Neural crest cell (in vitro differentiated cells): ENCODE measurements around the gene AKR1D1. TPM values are rescaled to one million over a fixed set of nuclear protein-coding genes. Genes with fewer than 3 reads are reported as not detected.
"Not testable (repeated sequence)": the region's sequence is repeated elsewhere in the genome, so short reads cannot be mapped to it uniquely, and the experiment has no call there.

Experiments used
- DNase-seq: peaks from one replicate; pipeline ENCODE4 v3.0.0; 2021; ENCODE audit warnings: low read depth, mixed read lengths, low spot score
- H3K27ac Mint-ChIP-seq: one replicate; pipeline ENCODE4 v1.8.0; 2021; ENCODE audit warnings: mild to moderate bottlenecking, mixed read lengths; ENCODE audit not compliant: unreplicated experiment
- H3K27me3 Mint-ChIP-seq: 2 replicates; pipeline ENCODE4 v1.8.0; 2021; ENCODE audit warnings: low read depth, mild to moderate bottlenecking, mixed read lengths
- H3K36me3 Mint-ChIP-seq: 2 replicates; pipeline ENCODE4 v1.8.0; 2021; ENCODE audit warnings: low read depth, mild to moderate bottlenecking, mixed read lengths
- H3K4me1 Mint-ChIP-seq: 2 replicates; pipeline ENCODE4 v1.8.0; 2021; ENCODE audit warnings: mixed read lengths
- H3K4me3 Mint-ChIP-seq: one replicate; pipeline ENCODE4 v1.8.0; 2021; ENCODE audit warnings: mild to moderate bottlenecking, mixed read lengths
- H3K9me3 Mint-ChIP-seq: 2 replicates; pipeline ENCODE4 v1.8.0; 2021; ENCODE audit warnings: mixed read lengths
- CTCF ChIP-seq: fragments of 200-600 bp; sonication (generic); conservative IDR thresholded peaks from 2 replicates; pipeline ENCODE4 v1.5.0; 2021; ENCODE audit warnings: antibody characterized with exemption, mild to moderate bottlenecking
- total RNA-seq: library from RNA; stranded (reverse); gene quantifications from 2 replicates; pipeline ENCODE4 v1.2.1, GENCODE V29; 2021

AKR1D1 gene
- total RNA-seq, 1 donor from 2014 or later = not detected

- no peak for DNase-seq
- no peak overlapping the region for H3K27ac Mint-ChIP-seq
- no peaks in the 10 kb centered on the region for H3K9me3 Mint-ChIP-seq
- no peak overlapping the region for H3K4me3 Mint-ChIP-seq
- H3K36me3 Mint-ChIP-seq = no peaks in the 10 kb centered on the region
- no peaks in the 10 kb centered on the region for H3K27me3 Mint-ChIP-seq
- no peak for TF ChIP-seq CTCF
- H3K4me1 Mint-ChIP-seq = peaks cover 6% of the 10 kb centered on the region
Measured at GRCh38 chr7:138144958-138145357, 68.7 kb downstream of the AKR1D1 start.

- not testable (repeated sequence) for H3K4me3 Mint-ChIP-seq, H3K36me3 Mint-ChIP-seq, H3K9me3 Mint-ChIP-seq, H3K27ac Mint-ChIP-seq, H3K27me3 Mint-ChIP-seq, DNase-seq, H3K4me1 Mint-ChIP-seq
Measured at GRCh38 chr7:138146221-138146620, 70.0 kb downstream of the AKR1D1 start.

- not testable (repeated sequence) for H3K27me3 Mint-ChIP-seq, H3K4me3 Mint-ChIP-seq, H3K9me3 Mint-ChIP-seq, H3K27ac Mint-ChIP-seq, H3K36me3 Mint-ChIP-seq, DNase-seq, H3K4me1 Mint-ChIP-seq
Measured at GRCh38 chr7:138146757-138147734, 70.8 kb downstream of the AKR1D1 start.

GRCh38 chr7:138151731-138152577 lies 75.7 kb downstream of the AKR1D1 start:
- TF ChIP-seq CTCF = no peak
- H3K4me3 Mint-ChIP-seq = no peak overlapping the region
- no peak for DNase-seq
- no peaks in the 10 kb centered on the region for H3K27me3 Mint-ChIP-seq
- no peaks in the 10 kb centered on the region for H3K36me3 Mint-ChIP-seq
- H3K4me1 Mint-ChIP-seq = no peaks in the 10 kb centered on the region
- H3K27ac Mint-ChIP-seq = no peak overlapping the region
- H3K9me3 Mint-ChIP-seq = peaks cover 4% of the 10 kb centered on the region

GRCh38 chr7:138154661-138155060 lies 78.4 kb downstream of the AKR1D1 start:
- Mint-ChIP-seq H3K9me3 (peaks cover 4% of the 10 kb centered on the region), H3K27me3 (no peaks in the 10 kb centered on the region), H3K27ac (no peak overlapping the region), H3K4me1 (peaks cover 8% of the 10 kb centered on the region), H3K4me3 (no peak overlapping the region), H3K36me3 (no peaks in the 10 kb centered on the region)
- DNase-seq = no peak
- no peak for TF ChIP-seq CTCF

- H3K36me3 Mint-ChIP-seq = no peaks in the 10 kb centered on the region
- no peak for TF ChIP-seq CTCF
- H3K27ac Mint-ChIP-seq = no peak overlapping the region
- peaks cover 8% of the 10 kb centered on the region for H3K4me1 Mint-ChIP-seq
- H3K9me3 Mint-ChIP-seq = peaks cover 4% of the 10 kb centered on the region
- H3K27me3 Mint-ChIP-seq = no peaks in the 10 kb centered on the region
- no peak for DNase-seq
- H3K4me3 Mint-ChIP-seq = no peak overlapping the region
Measured at GRCh38 chr7:138157702-138158101, 81.4 kb downstream of the AKR1D1 start.
